SK-N-SH treated with all-trans-retinoic acid at 6 μM for 48 hours (cell line): ENCODE measurements around the gene GALNT1.

ENCODE experiments used
- RARB ChIP-seq: fragments of 250-450 bp; sonication (Bioruptor Pico); IDR thresholded peaks from 2 replicates; pipeline ENCODE4 v1.8.0; 2021; ENCODE audit warnings: mild to moderate bottlenecking, moderate library complexity
- ZFP3 ChIP-seq: fragments of 250-450 bp; sonication (Bioruptor Pico); IDR thresholded peaks from 2 replicates; pipeline ENCODE4 v1.5.0; 2020; ENCODE audit warnings: mild to moderate bottlenecking, moderate library complexity

DNA sequence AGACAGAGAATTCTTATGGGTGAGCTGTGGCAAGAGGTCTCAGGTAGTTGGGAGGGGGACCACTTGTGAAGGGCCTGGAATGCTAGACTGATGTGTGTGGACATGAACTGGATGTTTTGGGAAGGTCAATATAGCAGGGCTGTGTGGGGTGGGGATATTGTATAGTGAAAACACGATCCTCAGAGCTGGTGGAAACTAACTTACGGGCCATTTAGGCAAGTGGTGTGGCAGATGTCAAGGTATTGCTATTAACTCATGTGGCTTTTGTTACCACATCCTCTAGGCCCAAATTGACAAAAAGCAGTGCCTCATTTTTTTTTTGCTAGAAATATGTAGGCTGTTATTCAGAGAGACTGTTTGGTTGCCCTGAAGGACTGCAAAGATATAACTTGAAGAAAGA is 8.0 kb upstream of the GALNT1 start:
- TF ChIP-seq ZFP3 (CRISPR knock-in tag) (no peak), RARB (CRISPR knock-in tag) (no peak)
